Body of pancreas (tissue), 4 donors: Measurements from ENCODE around the gene GABRG3. TPM values are rescaled to one million over a fixed set of nuclear protein-coding genes. Genes with fewer than 3 reads are reported as not detected.

Experiments used
- ATAC-seq: fragments of 150-250 bp; one replicate; pipeline ENCODE4 v1.9.1; 2016
- DNase-seq, 4 donors: peaks; one replicate each; pipeline ENCODE4 v3.0.0-alpha.2; 2019
- H3K27ac ChIP-seq, 4 donors: fragments of 200-600 bp; sonication (generic); 1 replicate in 3 of 4; 2 replicates in 1 of 4; pipeline versions ENCODE4 v1.5.1 to v1.6.1; 2016 to 2019; ENCODE audit warnings: mild to moderate bottlenecking in 1 of 4, mixed read lengths in 1 of 4, moderate library complexity in 1 of 4
- H3K27me3 ChIP-seq, 2 donors: fragments of 200-600 bp; sonication (generic); one replicate each; pipeline ENCODE4 v1.6.0; 2016; ENCODE audit warnings: mild to moderate bottlenecking in 1 of 2
- H3K36me3 ChIP-seq, 2 donors: fragments of 200-600 bp; sonication (generic); replicated peaks in 1 of 2; 2 replicates each; pipeline ENCODE4 v1.5.1; 2016; ENCODE audit warnings: low read depth in 2 of 2; ENCODE audit not compliant: insufficient read depth in 1 of 2
- H3K4me1 ChIP-seq: fragments of 200-600 bp; sonication (generic); one replicate; pipeline ENCODE4 v1.6.0; 2016
- H3K4me3 ChIP-seq, 2 donors: fragments of 200-600 bp; sonication (generic); 1 replicate in 1 of 2; 2 replicates in 1 of 2; pipeline ENCODE4 v1.5.1; 2016 to 2019
- H3K9me3 ChIP-seq, 3 donors: fragments of 200-600 bp; sonication (generic); 1 replicate in 2 of 3; 2 replicates in 1 of 3; pipeline ENCODE4 v1.5.1; 2016
- CTCF ChIP-seq, 7 experiments: fragments of 450-650 bp in 4 of 7; fragments of 200-600 bp in 3 of 7; sonication (generic) in 3 of 7; IDR thresholded peaks; one replicate each; pipeline ENCODE4 v1.5.1; 2016 to 2019; ENCODE audit warnings: antibody characterized with exemption in 7 of 7
- POLR2A ChIP-seq, 3 donors: fragments of 450-650 bp; IDR thresholded peaks; one replicate each; pipeline ENCODE4 v1.6.1; 2016; ENCODE audit warnings: antibody characterized with exemption in 3 of 3, mild to moderate bottlenecking in 2 of 3
- WGBS, 2 donors: methylation state at CpG; one replicate each; pipeline ENCODE4 v1.1.5; 2017; 5-methylcytosine and 5-hydroxymethylcytosine counted together
- intact Hi-C: fragments of 100-400 bp; cut with DNase I; formaldehyde crosslinking; loops from one replicate; pipeline ENCODE4 v1.15.1; 2023
- total RNA-seq, 2 donors: library from RNA; depleted of rRNA; stranded (reverse); fragments of >200 nt; gene quantifications; one replicate each; pipeline ENCODE4 v1.1.0, GENCODE V29; 2016

The GABRG3 gene
- total RNA-seq, 2 donors from 2014 or later = not detected

DNA sequence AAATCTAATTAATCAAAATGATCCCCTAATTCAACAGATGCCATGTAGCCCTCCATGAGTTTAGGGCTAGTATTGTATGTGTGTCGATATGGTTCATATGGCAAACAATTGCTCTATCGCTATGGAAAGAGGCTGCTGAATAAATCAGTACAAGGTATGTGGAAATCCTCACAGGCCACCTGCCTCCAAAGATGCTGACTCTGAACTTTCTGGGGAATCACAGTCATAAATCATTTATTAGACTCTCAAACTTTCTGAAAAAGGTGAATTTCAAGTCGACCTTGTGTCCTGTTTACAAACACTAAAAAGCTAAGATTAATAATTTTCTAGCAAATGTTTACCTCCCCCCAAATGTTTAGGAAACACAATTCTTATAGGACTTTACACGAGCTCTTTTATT lies 462.6 kb downstream of the GABRG3 start:
- H3K4me1 ChIP-seq = no peaks in the 10 kb centered on the region
- peaks cover 0 to 7% (median 0%) of the 10 kb centered on the region in 3 donors for H3K9me3 ChIP-seq
- no peaks in the 10 kb centered on the region for H3K27me3 ChIP-seq
- no peak for TF ChIP-seq POLR2A (IDR thresholded peaks at IDR 0.05)
- TF ChIP-seq CTCF (IDR thresholded peaks at IDR 0.05) = no peak
- no peak for DNase-seq
- H3K4me3 ChIP-seq = no peak overlapping the region
- ATAC-seq = no peak
- WGBS, 2 donors = 42 to 52% methylated on average over 4 of the region's 4 CpGs
- H3K36me3 ChIP-seq = no peaks in the 10 kb centered on the region
- no peak overlapping the region for H3K27ac ChIP-seq
- intact Hi-C loops = no loop called here

- intact Hi-C loops = no loop called here
- ATAC-seq (no peak), DNase-seq (no peak)
- no peak for TF ChIP-seq CTCF (IDR thresholded peaks at IDR 0.05)
- Histone ChIP-seq H3K4me3 (no peak overlapping the region), H3K4me1 (no peaks in the 10 kb centered on the region), H3K9me3 (peaks cover 0 to 7% (median 0%) of the 10 kb centered on the region in 3 donors), H3K27me3 (no peaks in the 10 kb centered on the region), H3K36me3 (no peaks in the 10 kb centered on the region), H3K27ac (no peak overlapping the region)
- WGBS, 2 donors = 51 to 61% methylated on average over 14 to 15 of the region's 15 CpGs
These were observed 467.7 kb downstream of the GABRG3 start for GRCh38 chr15:27438403-27439375.

DNA sequence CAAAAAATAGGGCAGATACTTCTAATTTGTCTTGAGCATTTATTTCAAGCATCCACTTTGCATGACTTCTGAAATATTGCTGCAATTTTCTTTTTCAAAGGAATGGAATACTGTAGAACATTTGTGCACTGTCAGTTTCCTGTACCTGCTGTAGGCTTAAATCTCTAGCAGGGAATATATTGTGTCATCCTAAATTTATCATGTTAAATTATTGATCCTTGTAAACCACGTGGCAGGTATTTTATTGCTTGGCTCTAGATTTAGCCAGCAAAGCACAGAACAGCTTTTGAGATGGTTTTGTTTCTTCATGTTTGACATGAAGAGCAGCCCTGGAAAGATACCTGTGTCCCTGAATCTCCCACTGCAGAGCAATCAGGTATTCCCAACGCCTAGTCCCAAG lies 470.1 kb downstream of the GABRG3 start:
- Histone ChIP-seq H3K9me3 (peaks cover 0 to 1% (median 0%) of the 10 kb centered on the region in 3 donors), H3K4me1 (no peaks in the 10 kb centered on the region), H3K27ac (no peak overlapping the region), H3K4me3 (no peak overlapping the region), H3K36me3 (no peaks in the 10 kb centered on the region), H3K27me3 (no peaks in the 10 kb centered on the region)
- 10 to 20% methylated on average over 2 of the region's 2 CpGs for WGBS, 2 donors
- ATAC-seq (no peak), DNase-seq (no peak)
- no peak for TF ChIP-seq POLR2A (IDR thresholded peaks at IDR 0.05)
- no peak for TF ChIP-seq CTCF (IDR thresholded peaks at IDR 0.05)
- intact Hi-C loops = no loop called here

GRCh38 chr15:27448234-27448633 lies 477.3 kb downstream of the GABRG3 start:
- Histone ChIP-seq H3K36me3 (no peaks in the 10 kb centered on the region), H3K27ac (no peak overlapping the region), H3K4me1 (no peaks in the 10 kb centered on the region), H3K9me3 (no peaks in the 10 kb centered on the region), H3K4me3 (no peak overlapping the region), H3K27me3 (no peaks in the 10 kb centered on the region)
- intact Hi-C loops = no loop called here
- ATAC-seq (no peak), DNase-seq (no peak)
- 62 to 63% methylated on average over 5 of the region's 5 CpGs for WGBS, 2 donors
- TF ChIP-seq POLR2A (IDR thresholded peaks at IDR 0.05) (no peak), CTCF (IDR thresholded peaks at IDR 0.05) (no peak)
